Smooth muscle cell (in vitro differentiated cells): ENCODE results near the gene TCF7. TPM values are rescaled to one million over a fixed set of nuclear protein-coding genes. Genes with fewer than 3 reads are reported as not detected.
A peak's percentile ranks its signal among the peaks of the same experiment; 100 is the strongest.

Source experiments
- DNase-seq: peaks from one replicate; lab custom pipeline; 2025; ENCODE audit not compliant: unreplicated experiment; lab: John Stamatoyannopoulos, UW
- H2AFZ ChIP-seq: fragments of 200-600 bp; sonication (generic); 2 replicates; pipeline ENCODE4 v1.6.0; 2016; ENCODE audit warnings: antibody characterized with exemption, low read depth, mild to moderate bottlenecking
- H3F3A ChIP-seq: fragments of 200-600 bp; sonication (generic); 2 replicates; pipeline ENCODE4 v1.6.0; 2017; ENCODE audit warnings: antibody characterized with exemption, low read depth
- H3K27ac ChIP-seq: fragments of 200-600 bp; sonication (generic); 2 replicates; pipeline ENCODE4 v1.5.1; 2016; ENCODE audit warnings: low read depth, mild to moderate bottlenecking
- H3K27me3 ChIP-seq: fragments of 200-600 bp; sonication (generic); 2 replicates; pipeline ENCODE4 v1.6.1; 2016; ENCODE audit warnings: low read depth, mild to moderate bottlenecking
- H3K36me3 ChIP-seq: fragments of 200-600 bp; sonication (generic); 2 replicates; pipeline ENCODE4 v1.5.1; 2016; ENCODE audit warnings: low read depth
- H3K4me1 ChIP-seq: fragments of 200-600 bp; sonication (generic); 2 replicates; pipeline ENCODE4 v1.5.1; 2016; ENCODE audit warnings: low read depth
- H3K4me2 ChIP-seq: fragments of 200-600 bp; sonication (generic); 2 replicates; pipeline ENCODE4 v1.6.0; 2016; ENCODE audit warnings: mild to moderate bottlenecking
- H3K4me3 ChIP-seq: fragments of 200-600 bp; sonication (generic); 2 replicates; pipeline ENCODE4 v1.5.1; 2016; ENCODE audit warnings: mild to moderate bottlenecking
- H3K79me2 ChIP-seq: fragments of 200-600 bp; sonication (generic); 2 replicates; pipeline ENCODE4 v1.6.0; 2016; ENCODE audit warnings: low read depth, mild to moderate bottlenecking
- H3K9ac ChIP-seq: fragments of 200-600 bp; sonication (generic); 2 replicates; pipeline ENCODE4 v1.6.0; 2016; ENCODE audit warnings: low read depth
- H3K9me3 ChIP-seq: fragments of 200-600 bp; sonication (generic); replicated peaks from 2 replicates; pipeline ENCODE4 v1.5.1; 2016; ENCODE audit warnings: low read depth
- H4K20me1 ChIP-seq: fragments of 200-600 bp; sonication (generic); 2 replicates; pipeline ENCODE4 v1.6.0; 2016; ENCODE audit warnings: low read depth
- WGBS: methylation state at CpG from one replicate; pipeline ENCODE4 v1.1.7; 2016; ENCODE audit warnings: low lambda C conversion rate; 5-methylcytosine and 5-hydroxymethylcytosine counted together
- polyA plus RNA-seq: library from polyadenylated mRNA; unstranded; fragments of >200 nt; fragmentation: Nextera tagmentation; extraction: Ambion mirVana; gene quantifications from 2 replicates; pipeline ENCODE4 v1.2.1, GENCODE V29; 2016
- total RNA-seq: library from RNA; depleted of rRNA; stranded (reverse); fragments of >200 nt; gene quantifications from 2 replicates; pipeline ENCODE4 v1.2.3, GENCODE V29; 2014
- TF ChIP-seq, protein P1 (sequence below): fragments of 200-600 bp; sonication (generic); IDR thresholded peaks from 2 replicates; pipeline ENCODE4 v1.5.1; 2017; ENCODE audit warnings: borderline replicate concordance, mild to moderate bottlenecking, antibody characterized with exemption; ENCODE audit not compliant: insufficient read depth, poor library complexity, severe bottlenecking

Gene TCF7
- total RNA-seq (1.8 and 3.2 TPM in 2 replicates), polyA plus RNA-seq (3.4 and 10.8 TPM in 2 replicates)

GRCh38 chr5:134113902-134114875 is at the start of gene TCF7:
Gene TCF7 (plus strand): TSS chr5:134114681. CDS start chr5:134114907, 226 bp downstream.
- Histone ChIP-seq H3K9me3 (no peaks in the 10 kb centered on the region), H4K20me1 (peaks cover 9% of the 10 kb centered on the region), H3K36me3 (no peaks in the 10 kb centered on the region), H3K4me1 (no peaks in the 10 kb centered on the region), H2AFZ (peak within 1 kb of the TSS; percentile 71), H3K27me3 (peaks cover 6% of the 10 kb centered on the region), H3K4me2 (peak within 1 kb of the TSS; percentile 98), H3K27ac (no peak within 1 kb of the TSS), H3F3A (no peaks in the 10 kb centered on the region), H3K79me2 (no peaks in the 10 kb centered on the region), H3K4me3 (peak within 1 kb of the TSS; percentile 65), H3K9ac (peak within 1 kb of the TSS; percentile 47)
- WGBS = 9% methylated on average over 60 of the region's 90 CpGs
- peak; percentile 29 for DNase-seq
- TF ChIP-seq, protein P1, sequence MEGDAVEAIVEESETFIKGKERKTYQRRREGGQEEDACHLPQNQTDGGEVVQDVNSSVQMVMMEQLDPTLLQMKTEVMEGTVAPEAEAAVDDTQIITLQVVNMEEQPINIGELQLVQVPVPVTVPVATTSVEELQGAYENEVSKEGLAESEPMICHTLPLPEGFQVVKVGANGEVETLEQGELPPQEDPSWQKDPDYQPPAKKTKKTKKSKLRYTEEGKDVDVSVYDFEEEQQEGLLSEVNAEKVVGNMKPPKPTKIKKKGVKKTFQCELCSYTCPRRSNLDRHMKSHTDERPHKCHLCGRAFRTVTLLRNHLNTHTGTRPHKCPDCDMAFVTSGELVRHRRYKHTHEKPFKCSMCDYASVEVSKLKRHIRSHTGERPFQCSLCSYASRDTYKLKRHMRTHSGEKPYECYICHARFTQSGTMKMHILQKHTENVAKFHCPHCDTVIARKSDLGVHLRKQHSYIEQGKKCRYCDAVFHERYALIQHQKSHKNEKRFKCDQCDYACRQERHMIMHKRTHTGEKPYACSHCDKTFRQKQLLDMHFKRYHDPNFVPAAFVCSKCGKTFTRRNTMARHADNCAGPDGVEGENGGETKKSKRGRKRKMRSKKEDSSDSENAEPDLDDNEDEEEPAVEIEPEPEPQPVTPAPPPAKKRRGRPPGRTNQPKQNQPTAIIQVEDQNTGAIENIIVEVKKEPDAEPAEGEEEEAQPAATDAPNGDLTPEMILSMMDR = no peak

GRCh38 chr5:134069553-134069952 is 44.9 kb upstream of the TCF7 start:
- H3K9me3 ChIP-seq = no peaks in the 10 kb centered on the region
- H3K79me2 ChIP-seq = no peaks in the 10 kb centered on the region
- H3K27ac ChIP-seq = no peak overlapping the region
- no peak overlapping the region for H3K9ac ChIP-seq
- DNase-seq = no peak
- 92% methylated on average over 6 of the region's 6 CpGs for WGBS
- H3K4me1 ChIP-seq = no peaks in the 10 kb centered on the region
- H4K20me1 ChIP-seq = no peaks in the 10 kb centered on the region
- H3K4me2 ChIP-seq = no peak overlapping the region
- TF ChIP-seq, protein P1 = no peak
- no peak overlapping the region for H3K4me3 ChIP-seq
- no peaks in the 10 kb centered on the region for H3F3A ChIP-seq
- no peaks in the 10 kb centered on the region for H3K27me3 ChIP-seq
- no peaks in the 10 kb centered on the region for H3K36me3 ChIP-seq
- H2AFZ ChIP-seq = no peak overlapping the region

DNA sequence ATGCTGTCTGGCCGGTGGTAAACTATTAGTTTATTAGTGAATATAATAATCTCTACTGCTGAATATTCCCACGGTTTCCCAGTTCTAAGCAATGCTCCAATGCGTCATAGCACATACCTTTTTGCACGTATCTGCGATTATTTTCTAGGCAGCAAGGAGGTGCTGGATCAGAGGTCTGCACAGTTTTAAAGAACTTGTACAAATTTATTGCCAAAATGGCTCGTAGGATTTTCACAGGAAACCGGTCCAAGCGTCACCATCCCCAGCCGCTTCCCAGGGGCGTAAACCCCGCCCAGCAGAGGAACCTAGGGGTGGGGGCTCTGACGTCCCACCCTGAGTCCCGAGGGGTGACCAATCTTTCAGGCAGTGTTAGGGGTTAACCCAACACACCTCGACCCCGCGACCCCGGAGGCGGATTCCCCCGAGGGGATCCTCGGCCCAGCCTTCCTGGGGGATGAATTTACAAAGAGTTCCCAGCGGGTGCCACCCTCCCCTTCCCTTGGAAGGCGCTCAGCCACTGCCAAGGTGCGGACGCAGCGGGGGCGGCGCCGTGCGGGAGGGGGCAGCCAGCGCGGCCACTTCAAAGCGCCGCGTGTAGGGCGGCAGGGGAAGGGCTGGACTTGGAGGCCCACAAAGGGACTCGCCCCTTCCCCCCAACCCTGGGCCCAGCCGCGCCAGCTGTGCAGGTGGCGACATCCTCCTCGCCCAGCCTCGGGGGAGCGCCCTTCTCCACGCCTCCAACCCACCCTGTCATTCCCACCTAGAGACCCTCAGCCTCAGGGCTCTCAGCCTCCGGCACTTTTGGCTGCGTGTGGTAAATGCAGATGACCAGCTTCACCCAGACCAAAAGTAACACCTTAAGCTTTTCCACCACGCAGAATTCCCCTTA is 43.5 kb upstream of the TCF7 start:
- H3K4me3 ChIP-seq = peak overlapping the region; percentile 52
- DNase-seq = no peak
- H3K36me3 ChIP-seq = no peaks in the 10 kb centered on the region
- WGBS = 7% methylated on average over 35 of the region's 46 CpGs
- H3K79me2 ChIP-seq = no peaks in the 10 kb centered on the region
- H3K27me3 ChIP-seq = no peaks in the 10 kb centered on the region
- no peaks in the 10 kb centered on the region for H4K20me1 ChIP-seq
- H3K9ac ChIP-seq = peak overlapping the region; percentile 63
- no peaks in the 10 kb centered on the region for H3F3A ChIP-seq
- peak overlapping the region; percentile 90 for H3K4me2 ChIP-seq
- H3K27ac ChIP-seq = peak overlapping the region; percentile 2
- no peaks in the 10 kb centered on the region for H3K4me1 ChIP-seq
- peak overlapping the region; percentile 67 for H2AFZ ChIP-seq
- TF ChIP-seq, protein P1 = no peak
- no peaks in the 10 kb centered on the region for H3K9me3 ChIP-seq
